Stimulated activated naive B cell treated with anti-CD40 and anti-IgM and Interleukin-4, amounts not matched to agents 10 μg/mL and 1 μg/mL and 100 μg/mL, for 72 hours (primary cell): ENCODE results near the gene REEP3.

Experiments used
- ATAC-seq, 2 donors: fragments of 150-1000 bp; cut with Tn5 transposase; replicated peaks; 2 replicates each; pipeline ENCODE4 v1.10.0; 2021; ENCODE audit warnings: moderate library complexity in 1 of 2
- DNase-seq: peaks from one replicate; pipeline ENCODE4 v3.0.0; 2021
- H3K27ac Mint-ChIP-seq: one replicate; pipeline ENCODE4 v1.8.0; 2022; ENCODE audit warnings: mild to moderate bottlenecking, mixed read lengths
- H3K27me3 Mint-ChIP-seq, 2 donors: one replicate each; pipeline ENCODE4 v1.8.0; 2022; ENCODE audit warnings: mixed read lengths in 2 of 2
- H3K36me3 Mint-ChIP-seq, 2 donors: one replicate each; pipeline ENCODE4 v1.8.0; 2022; ENCODE audit warnings: mixed read lengths in 2 of 2, mild to moderate bottlenecking in 1 of 2
- H3K4me1 Mint-ChIP-seq, 2 donors: one replicate each; pipeline ENCODE4 v1.8.0; 2022; ENCODE audit warnings: mixed read lengths in 2 of 2, mild to moderate bottlenecking in 1 of 2
- H3K4me3 Mint-ChIP-seq, 2 donors: one replicate each; pipeline ENCODE4 v1.8.0; 2022; ENCODE audit warnings: mild to moderate bottlenecking in 2 of 2, mixed read lengths in 2 of 2, moderate library complexity in 1 of 2
- H3K9me3 Mint-ChIP-seq, 2 donors: one replicate each; pipeline ENCODE4 v1.8.0; 2022; ENCODE audit warnings: mixed read lengths in 2 of 2, mild to moderate bottlenecking in 1 of 2

REEP3 gene

DNA sequence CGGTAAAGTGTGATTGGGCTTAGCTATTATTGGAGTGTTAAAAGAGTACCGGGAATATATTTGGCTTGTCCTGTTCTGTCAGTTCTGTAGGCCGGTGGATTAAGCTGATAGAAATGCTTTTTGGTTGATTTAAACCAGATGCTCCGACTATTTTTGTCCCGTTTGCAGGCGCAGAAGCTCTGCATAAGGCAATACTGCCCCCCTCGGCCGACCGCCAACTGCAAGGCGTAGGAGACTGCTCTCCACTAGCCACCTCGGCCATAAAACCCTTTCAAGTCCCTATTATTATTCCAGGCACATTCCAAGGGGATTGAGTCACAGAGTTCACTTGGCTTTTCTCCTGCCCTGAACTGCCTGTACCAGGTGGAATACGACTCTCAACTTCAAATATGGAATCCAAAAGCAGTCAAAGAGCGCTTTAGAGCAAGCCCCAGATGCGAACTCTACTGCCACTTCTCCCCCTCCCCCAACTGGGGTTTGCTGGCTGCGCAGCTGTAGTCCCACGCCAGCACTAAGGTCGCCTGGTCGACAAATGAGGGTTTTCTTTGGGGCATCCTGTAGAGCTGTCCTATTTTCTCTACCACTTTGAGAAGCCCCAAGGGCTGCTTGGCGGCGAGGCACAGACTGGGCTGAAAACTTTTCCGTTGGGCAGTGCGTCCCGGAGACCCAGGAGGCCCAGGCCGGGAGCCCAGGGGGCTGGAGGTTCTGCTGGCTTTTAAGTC lies 108.3 kb downstream of the REEP3 start:
- H3K27me3 Mint-ChIP-seq, result no peaks in the 10 kb centered on the region
- H3K27ac Mint-ChIP-seq, result peak overlapping the region; percentile 95
- peak; percentile 82 for DNase-seq
- peak; percentile 67 to 68 for ATAC-seq
- no peaks in the 10 kb centered on the region for H3K36me3 Mint-ChIP-seq
- H3K4me1 Mint-ChIP-seq, result peaks cover 9 to 33% of the 10 kb centered on the region in 2 donors
- H3K4me3 Mint-ChIP-seq, result peak overlapping the region; percentile 92 to 99
- H3K9me3 Mint-ChIP-seq, result no peaks in the 10 kb centered on the region

GRCh38 chr10:63630085-63630930 lies 109.1 kb downstream of the REEP3 start:
- Mint-ChIP-seq H3K4me1 (peaks cover 10 to 33% of the 10 kb centered on the region in 2 donors), H3K9me3 (no peaks in the 10 kb centered on the region), H3K27ac (peak overlapping the region; percentile 96), H3K4me3 (peak overlapping the region; percentile 92 to 99), H3K36me3 (no peaks in the 10 kb centered on the region), H3K27me3 (no peaks in the 10 kb centered on the region)
- ATAC-seq (peak; percentile 62 to 66), DNase-seq (peak; percentile 85)

DNA sequence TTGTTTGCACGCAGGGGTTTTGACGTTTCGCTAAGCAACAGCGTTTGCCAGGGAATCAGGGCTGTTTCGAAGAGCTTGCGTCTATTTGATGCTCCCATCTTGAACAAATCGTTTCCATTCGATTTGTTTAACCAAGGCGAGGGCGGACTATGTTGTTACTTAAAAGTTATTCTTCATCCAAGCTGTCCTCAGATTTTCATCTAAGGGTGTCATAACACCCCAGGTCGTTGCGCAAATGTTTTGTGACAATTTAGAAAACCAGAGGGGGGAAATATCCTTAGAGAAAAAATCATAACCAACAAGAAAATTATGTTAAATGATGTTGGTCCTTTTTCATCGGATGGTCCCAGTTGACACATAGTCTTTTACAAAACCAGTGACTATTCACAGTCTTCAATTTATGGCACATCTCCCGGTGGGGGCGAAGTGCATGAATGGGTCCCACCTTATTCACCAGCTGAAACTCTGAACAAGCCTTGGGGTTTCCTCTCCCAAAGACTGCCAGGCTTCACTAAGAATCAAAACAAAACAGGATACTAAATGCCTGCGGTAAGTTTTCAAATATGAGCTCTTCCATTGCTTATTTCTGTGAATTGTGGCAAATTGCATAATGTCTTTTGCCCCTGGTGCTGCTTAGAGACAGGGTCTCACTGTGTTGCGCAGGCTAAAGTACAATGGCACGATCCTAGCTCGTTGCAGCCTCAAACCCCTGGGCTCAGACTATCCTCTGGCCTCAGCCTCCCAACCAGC lies 109.9 kb downstream of the REEP3 start:
- no peak for ATAC-seq
- H3K4me3 Mint-ChIP-seq, result peak overlapping the region; percentile 92 to 99
- H3K4me1 Mint-ChIP-seq, result peaks cover 10 to 33% of the 10 kb centered on the region in 2 donors
- H3K27me3 Mint-ChIP-seq, result no peaks in the 10 kb centered on the region
- H3K36me3 Mint-ChIP-seq, result no peaks in the 10 kb centered on the region
- H3K9me3 Mint-ChIP-seq, result no peaks in the 10 kb centered on the region
- DNase-seq, result no peak
- peak overlapping the region; percentile 96 for H3K27ac Mint-ChIP-seq

DNA sequence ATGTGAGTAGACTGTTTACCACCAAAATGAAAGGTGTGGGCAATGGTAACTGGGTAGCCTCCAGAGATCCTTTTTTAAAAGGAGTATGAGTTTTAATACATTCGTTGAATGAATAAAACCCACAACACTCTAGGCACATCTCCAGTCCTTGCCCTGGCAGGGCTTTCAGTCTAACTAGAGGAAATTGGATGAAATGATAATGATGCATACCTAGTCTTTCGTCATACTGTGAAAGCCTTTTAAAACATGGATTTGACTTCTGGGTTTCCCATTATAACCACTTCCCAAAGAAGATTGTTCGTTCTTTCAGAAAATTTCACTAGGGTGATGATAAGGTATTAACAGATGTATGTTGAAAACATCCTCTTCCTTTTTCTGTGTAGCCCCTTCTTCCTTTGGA lies 110.8 kb downstream of the REEP3 start:
- Mint-ChIP-seq H3K4me3 (no peak overlapping the region), H3K36me3 (no peaks in the 10 kb centered on the region), H3K27me3 (no peaks in the 10 kb centered on the region), H3K27ac (no peak overlapping the region), H3K4me1 (peaks cover 10 to 33% of the 10 kb centered on the region in 2 donors), H3K9me3 (no peaks in the 10 kb centered on the region)
- DNase-seq (no peak), ATAC-seq (no peak)

DNA sequence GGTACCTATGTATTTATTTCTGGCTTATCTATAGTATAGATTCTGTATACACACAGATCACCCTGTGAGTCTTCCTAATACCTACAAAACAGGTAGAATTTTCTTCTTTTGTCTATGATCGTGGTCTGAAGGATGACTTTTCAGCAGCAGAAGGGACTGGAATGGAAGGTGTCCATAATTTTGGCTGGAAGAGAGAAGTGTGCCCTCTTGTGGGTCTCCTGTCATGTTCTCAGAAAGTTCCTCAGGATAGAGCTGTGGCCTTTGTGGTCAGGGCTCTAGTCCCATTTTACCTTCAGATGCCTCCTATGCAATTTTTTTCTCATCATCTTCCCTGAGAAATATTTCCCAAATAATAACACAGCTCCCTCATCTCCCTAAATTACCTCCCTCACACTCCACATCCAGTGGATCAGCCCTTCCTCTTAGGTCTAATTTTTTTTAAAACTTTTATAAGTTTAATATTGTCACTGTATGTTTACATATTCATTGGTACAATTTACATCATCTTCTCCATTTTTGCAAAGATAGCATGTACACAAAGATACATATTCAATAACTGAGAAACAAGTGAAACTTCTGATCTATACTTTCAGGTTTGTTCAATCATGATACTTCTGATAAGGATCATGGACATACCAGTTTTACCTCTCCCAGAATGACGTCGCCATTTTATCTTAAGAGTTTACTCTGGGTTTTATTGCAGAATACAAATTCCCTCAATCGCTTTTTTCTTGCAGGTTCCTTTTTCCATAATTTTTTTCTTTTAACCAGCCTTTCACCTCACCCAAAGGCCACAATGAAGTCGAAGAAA lies 112.7 kb downstream of the REEP3 start:
- no peak for DNase-seq
- Mint-ChIP-seq H3K27me3 (no peaks in the 10 kb centered on the region), H3K4me3 (no peak overlapping the region), H3K27ac (no peak overlapping the region), H3K4me1 (peaks cover 7 to 17% of the 10 kb centered on the region in 2 donors), H3K9me3 (no peaks in the 10 kb centered on the region), H3K36me3 (no peaks in the 10 kb centered on the region)
- ATAC-seq, result no peak

- Mint-ChIP-seq H3K4me3 (no peak overlapping the region), H3K9me3 (no peaks in the 10 kb centered on the region), H3K27me3 (no peaks in the 10 kb centered on the region), H3K36me3 (no peaks in the 10 kb centered on the region), H3K4me1 (peaks cover 7 to 12% of the 10 kb centered on the region in 2 donors), H3K27ac (no peak overlapping the region)
- DNase-seq (no peak), ATAC-seq (no peak)
Observed at GRCh38 chr10:63634488-63635065, 113.4 kb downstream of the REEP3 start.

GRCh38 chr10:63636812-63637211 lies 115.6 kb downstream of the REEP3 start:
- Mint-ChIP-seq H3K27ac (no peak overlapping the region), H3K36me3 (no peaks in the 10 kb centered on the region), H3K27me3 (no peaks in the 10 kb centered on the region), H3K4me3 (no peak overlapping the region), H3K9me3 (no peaks in the 10 kb centered on the region), H3K4me1 (peaks cover 0 to 1% of the 10 kb centered on the region in 2 donors)
- no peak for DNase-seq
- peak; percentile 60 to 65 for ATAC-seq

GRCh38 chr10:63637901-63638327 lies 116.7 kb downstream of the REEP3 start:
- no peak for DNase-seq
- no peak for ATAC-seq
- Mint-ChIP-seq H3K27me3 (no peaks in the 10 kb centered on the region), H3K9me3 (no peaks in the 10 kb centered on the region), H3K27ac (no peak overlapping the region), H3K36me3 (no peaks in the 10 kb centered on the region), H3K4me3 (no peak overlapping the region), H3K4me1 (peaks cover 0 to 1% of the 10 kb centered on the region in 2 donors)

DNA sequence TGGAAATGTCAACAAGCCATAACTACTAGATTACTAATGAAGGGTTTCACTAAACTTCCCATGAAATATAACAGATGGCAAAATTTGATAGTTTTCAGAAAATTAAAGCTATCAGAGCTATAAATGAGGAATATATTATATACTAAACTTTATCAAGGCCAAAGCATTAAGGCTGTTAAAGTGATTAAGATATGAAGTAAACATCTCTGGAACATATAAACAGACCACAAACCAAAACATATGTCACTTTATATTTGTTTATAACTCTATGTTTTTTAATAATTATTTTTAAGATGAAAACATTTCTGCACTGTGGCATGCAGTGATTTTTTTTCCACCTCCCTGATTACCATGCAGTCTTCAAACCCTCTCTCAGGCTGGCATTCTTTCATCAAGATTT lies 120.2 kb downstream of the REEP3 start:
- peaks cover 7 to 11% of the 10 kb centered on the region in 2 donors for H3K4me1 Mint-ChIP-seq
- DNase-seq (no peak), ATAC-seq (no peak)
- no peak overlapping the region for H3K27ac Mint-ChIP-seq
- H3K36me3 Mint-ChIP-seq, result no peaks in the 10 kb centered on the region
- no peak overlapping the region for H3K4me3 Mint-ChIP-seq
- no peaks in the 10 kb centered on the region for H3K9me3 Mint-ChIP-seq
- H3K27me3 Mint-ChIP-seq, result peaks cover 0 to 5% of the 10 kb centered on the region in 2 donors

DNA sequence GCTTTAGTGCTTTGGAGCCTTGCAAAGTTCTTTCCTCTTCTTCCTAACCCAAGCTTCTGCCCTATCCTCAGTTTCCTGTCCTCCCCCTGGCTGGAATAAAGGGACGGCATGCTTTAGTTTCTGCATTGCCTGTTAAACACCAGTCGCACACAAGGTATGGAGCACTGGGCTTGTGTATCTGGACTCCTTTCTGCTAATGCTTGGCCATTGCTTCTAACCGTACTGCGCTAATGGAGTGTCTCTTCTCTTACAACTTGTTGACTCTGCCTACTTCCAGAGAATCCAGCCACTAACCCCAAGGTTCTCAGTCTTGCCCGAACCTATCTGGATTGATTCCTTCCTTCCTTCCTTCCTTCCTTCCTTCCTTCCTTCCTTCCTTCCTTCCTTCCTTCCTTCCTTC lies 120.6 kb downstream of the REEP3 start:
- H3K4me1 Mint-ChIP-seq, result peaks cover 9 to 11% of the 10 kb centered on the region in 2 donors
- no peak overlapping the region for H3K27ac Mint-ChIP-seq
- peaks cover 0 to 5% of the 10 kb centered on the region in 2 donors for H3K27me3 Mint-ChIP-seq
- no peak for ATAC-seq
- H3K9me3 Mint-ChIP-seq, result no peaks in the 10 kb centered on the region
- no peaks in the 10 kb centered on the region for H3K36me3 Mint-ChIP-seq
- no peak overlapping the region for H3K4me3 Mint-ChIP-seq
- DNase-seq, result no peak

DNA sequence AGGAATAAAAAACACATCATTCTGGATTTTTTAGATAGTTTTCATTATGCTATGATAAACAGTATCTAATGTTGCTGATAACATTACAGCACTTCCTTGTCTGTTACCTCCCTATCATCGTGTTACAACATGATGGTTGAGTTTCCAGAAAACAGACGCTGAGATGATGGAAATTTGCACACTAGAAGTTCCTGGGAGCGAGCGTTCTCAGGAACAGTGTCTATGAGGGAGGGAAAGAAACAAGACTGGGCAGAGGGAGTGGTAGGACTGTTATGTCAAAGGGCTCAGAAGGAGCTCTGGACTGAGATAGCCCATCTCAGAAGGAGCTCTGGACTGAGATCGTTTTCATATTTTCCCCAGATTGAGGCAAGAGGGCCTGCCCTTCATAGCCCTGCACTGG lies 121.6 kb downstream of the REEP3 start:
- Mint-ChIP-seq H3K27me3 (peaks cover 0 to 5% of the 10 kb centered on the region in 2 donors), H3K4me1 (peaks cover 9 to 11% of the 10 kb centered on the region in 2 donors), H3K4me3 (no peak overlapping the region), H3K36me3 (no peaks in the 10 kb centered on the region), H3K9me3 (no peaks in the 10 kb centered on the region), H3K27ac (no peak overlapping the region)
- ATAC-seq (no peak), DNase-seq (no peak)

DNA sequence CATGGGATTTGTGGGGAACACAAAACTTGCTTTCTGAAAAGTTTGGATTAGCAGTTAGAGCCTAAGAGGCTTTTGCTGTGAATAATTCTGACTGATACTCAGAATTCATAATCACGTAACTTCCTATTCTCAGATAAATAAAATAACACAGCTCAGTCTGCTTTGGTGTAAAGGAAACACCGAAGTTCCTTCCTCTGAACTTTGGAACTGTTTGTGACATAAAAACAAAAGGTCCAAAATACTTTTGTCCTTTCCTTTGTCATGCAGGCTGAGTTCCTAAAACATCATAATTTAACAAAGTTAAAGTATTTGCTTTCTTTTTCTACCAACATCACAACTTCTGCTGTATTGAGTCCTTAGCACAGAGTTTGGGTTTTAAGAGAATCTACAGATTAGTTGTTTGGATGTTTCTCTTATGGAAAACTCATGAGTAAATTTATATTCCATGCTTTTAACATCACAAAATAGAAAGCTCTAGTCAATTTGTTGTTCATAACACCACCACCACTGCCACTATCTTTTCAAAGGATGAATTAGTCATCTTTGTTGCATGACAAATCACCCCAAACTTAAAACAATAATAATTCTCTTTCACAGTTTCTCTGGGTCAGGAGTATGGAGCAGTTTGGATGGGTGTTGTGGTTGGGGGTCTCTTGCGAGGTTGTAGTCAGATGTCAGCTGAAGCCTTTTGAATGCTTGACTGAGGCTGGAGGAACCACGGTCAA lies 123.4 kb downstream of the REEP3 start:
- Mint-ChIP-seq H3K4me3 (no peak overlapping the region), H3K27ac (no peak overlapping the region), H3K27me3 (peaks cover 0 to 5% of the 10 kb centered on the region in 2 donors), H3K36me3 (no peaks in the 10 kb centered on the region), H3K9me3 (peaks cover 0 to 2% of the 10 kb centered on the region in 2 donors), H3K4me1 (peaks cover 9 to 11% of the 10 kb centered on the region in 2 donors)
- ATAC-seq (peak; percentile 53 to 57), DNase-seq (no peak)

DNA sequence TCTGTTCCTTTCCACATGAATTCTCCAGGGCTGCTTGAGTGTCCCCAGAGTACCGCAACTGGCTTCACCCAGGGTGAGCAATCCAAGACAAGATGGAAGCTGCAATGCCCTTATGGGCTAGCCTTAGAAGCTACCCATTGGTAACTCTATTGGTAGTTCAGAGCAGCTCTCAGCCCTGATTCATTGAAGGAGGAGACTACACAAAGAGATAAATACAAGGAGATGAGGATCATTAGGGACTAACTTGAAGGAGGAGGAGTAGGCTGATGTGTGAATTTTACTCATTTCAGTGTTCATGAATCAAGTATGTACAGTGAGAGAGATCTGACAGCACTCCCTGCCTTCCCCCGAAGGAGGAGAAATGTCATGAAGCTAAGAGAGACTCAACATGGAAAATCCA lies 124.0 kb downstream of the REEP3 start:
- H3K4me3 Mint-ChIP-seq, result no peak overlapping the region
- no peak for DNase-seq
- peaks cover 9 to 11% of the 10 kb centered on the region in 2 donors for H3K4me1 Mint-ChIP-seq
- H3K36me3 Mint-ChIP-seq, result no peaks in the 10 kb centered on the region
- H3K9me3 Mint-ChIP-seq, result peaks cover 0 to 2% of the 10 kb centered on the region in 2 donors
- peak; percentile 16 to 29 for ATAC-seq
- peaks cover 0 to 5% of the 10 kb centered on the region in 2 donors for H3K27me3 Mint-ChIP-seq
- H3K27ac Mint-ChIP-seq, result no peak overlapping the region
